Non-pigmented ciliary epithelial cell (primary cell): ENCODE results near the gene SBF2.
A peak's percentile ranks its signal among the peaks of the same experiment; 100 is the strongest.
"Not testable (repeated sequence)": the region's sequence is repeated elsewhere in the genome, so short reads cannot be mapped to it uniquely, and the experiment has no call there.

ENCODE experiments used
- DNase-seq: peaks from one replicate; pipeline ENCODE4 v3.0.0-alpha.2; 2010; ENCODE audit warnings: low read depth

Gene SBF2

DNA sequence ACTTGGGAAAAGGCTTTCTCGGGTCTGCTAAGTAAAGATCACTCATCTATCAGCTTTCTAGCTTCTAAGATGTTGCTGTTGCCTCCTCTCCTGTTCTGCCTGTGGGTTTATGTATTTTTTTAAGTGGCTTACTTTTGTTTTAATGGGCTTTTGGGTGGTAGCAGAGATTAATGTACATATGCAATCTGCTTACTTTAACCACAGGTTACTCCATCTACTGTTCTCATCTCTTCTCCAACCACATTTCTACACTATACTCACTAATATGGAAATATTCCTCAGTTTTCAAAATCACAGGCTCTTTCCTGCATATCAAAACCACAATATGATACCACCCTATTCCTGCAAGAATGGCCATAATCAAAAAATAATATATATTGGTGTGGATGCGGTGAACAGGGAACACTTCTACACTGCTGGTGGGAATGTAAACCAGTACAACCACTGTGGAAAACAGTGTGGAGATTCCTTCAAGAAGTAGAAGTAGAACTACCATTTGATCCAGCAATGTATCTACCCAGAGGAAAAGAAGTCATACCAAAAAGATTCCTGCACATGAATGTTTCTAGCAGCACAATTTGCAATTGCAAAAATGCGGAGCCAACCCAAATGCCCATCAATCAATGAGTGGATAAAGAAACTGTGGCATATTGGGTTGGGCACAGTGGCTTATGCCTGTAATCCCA is 341.4 kb downstream of the SBF2 start:
- DNase-seq, result no peak

DNA sequence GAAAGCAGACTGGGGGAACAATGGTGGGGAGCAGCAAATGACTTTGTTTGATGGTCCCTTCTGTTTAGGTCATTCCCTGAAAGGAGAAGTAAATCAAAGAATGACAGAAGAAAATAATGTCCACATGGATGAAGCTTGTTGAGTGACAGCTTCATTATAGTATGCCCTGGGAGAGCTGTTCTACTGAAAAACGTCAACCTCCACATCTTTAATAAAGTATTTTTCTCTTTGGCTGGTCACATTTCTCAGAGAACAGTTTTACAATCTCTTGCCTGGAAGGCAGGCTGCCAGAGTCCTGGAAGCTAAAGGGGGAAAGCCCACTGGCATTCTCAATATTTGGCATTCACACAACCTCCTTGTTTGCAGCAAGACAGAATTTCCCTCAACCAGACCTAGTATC is 342.2 kb downstream of the SBF2 start:
- no peak for DNase-seq

DNA sequence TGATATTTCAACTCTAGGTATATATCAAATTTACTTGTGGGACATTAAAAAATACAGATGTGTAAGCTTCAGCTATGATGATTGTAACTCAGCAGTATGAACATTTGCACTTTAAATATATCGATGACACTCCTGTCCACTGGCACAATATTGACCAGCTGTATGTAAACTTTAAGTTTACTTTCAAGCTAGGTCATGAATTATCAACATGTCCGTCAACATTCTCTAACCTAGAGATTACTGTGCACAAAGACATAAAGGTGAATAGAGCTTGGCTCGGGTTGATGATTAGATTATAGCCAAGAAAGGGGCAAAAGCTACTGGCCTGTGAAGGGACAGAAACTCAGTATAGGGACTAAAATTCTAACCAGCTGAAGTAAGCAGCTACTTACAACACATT is 343.6 kb downstream of the SBF2 start:
- DNase-seq, result no peak

DNA sequence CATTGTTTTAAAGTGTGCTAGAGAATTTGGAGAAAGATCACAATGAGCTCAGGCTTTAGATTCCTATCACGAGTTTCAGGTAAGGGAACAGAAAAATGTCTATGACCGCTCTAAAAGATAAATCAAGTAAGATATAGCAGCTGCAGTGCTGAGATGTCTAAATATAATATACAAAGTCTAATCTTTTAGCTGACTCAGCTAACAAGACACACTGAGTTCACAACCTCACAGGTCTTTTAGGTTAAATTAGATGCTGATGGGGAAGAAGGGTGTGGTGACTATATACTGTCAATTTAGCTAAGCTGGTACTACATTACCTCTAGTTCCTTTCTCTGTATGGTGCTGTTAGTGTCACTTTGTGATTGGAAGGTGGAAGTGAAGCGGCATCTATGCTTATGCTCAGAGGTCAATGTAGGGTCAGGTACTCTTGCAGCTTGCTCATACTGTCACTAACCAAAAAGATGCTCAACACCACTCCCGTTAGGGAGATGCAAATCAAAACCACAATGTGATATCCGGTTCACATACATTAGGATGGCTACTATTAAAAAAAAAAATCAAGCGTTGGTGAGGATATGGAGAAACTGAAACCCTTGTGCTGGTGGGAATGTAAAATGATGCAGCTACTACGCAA is 346.7 kb downstream of the SBF2 start:
- DNase-seq, result no peak

DNA sequence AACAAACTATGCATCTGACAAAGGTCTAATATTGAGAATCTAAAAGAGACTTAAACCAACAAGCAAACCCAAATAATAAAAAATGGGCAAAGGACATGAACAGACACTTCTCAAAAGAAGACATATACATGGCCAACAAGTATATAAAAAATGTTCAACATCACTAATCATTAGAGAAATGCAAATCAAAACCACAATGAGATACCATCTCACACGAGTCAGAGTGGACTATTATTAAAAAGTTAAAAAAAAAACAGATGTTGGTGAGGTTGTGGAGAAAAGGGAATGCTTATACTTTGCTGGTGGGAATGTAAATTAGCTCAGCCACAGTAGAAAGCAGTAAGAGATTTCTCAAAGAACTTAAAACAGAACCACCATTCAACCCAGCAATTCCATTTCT is 348.3 kb downstream of the SBF2 start:
- DNase-seq, result not testable (repeated sequence)

DNA sequence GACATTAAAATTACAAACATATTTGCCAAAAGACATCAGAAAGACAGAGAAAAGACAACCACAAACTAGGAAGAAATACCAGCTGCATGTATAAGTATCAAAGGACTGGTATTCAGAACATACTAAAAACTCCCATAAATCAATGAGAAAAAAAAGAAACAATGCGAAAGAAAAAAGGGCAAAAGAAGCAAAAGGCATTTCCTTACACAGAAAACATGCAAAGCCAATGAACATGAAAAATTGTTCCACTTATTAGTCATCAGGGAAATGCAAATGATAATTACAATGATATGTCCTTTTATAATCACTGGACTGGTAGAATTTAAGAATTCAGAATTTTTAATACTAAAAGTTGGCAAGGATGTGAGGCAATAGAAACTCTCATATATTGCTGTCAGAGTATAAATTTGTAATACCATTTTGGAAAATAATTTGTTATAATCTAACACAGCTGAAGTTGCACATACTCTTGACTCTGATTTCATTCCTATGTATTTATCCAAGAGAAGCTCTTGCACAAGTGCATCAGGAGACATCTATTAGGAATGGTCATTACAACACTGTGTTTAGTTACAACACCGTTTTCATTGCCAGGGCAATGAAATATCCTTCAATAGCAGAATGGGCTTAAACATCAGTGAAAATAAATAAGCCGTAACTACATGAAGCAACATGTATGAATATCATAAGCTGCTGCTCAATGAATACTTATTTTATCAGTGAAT is 350.5 kb downstream of the SBF2 start:
- peak; percentile 69 for DNase-seq

DNA sequence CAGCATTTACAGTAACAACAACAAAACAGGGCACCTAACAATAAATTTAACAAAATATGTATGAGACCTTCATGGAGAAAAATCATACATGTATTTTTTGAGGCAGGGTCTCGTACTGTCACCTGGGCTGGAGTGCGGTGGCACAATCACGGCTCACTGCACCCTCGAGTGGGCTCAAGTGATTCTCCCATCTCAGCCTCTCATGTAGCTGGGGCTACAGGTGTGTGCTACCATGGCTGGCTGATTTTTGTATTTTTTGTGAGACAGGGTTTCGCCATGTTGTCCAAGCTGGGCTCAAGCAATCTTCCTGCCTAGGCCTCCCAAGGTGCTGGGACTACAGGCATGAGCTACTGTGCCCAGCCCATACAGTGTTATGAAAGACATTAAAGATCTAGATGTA is 352.0 kb downstream of the SBF2 start:
- DNase-seq, result no peak

DNA sequence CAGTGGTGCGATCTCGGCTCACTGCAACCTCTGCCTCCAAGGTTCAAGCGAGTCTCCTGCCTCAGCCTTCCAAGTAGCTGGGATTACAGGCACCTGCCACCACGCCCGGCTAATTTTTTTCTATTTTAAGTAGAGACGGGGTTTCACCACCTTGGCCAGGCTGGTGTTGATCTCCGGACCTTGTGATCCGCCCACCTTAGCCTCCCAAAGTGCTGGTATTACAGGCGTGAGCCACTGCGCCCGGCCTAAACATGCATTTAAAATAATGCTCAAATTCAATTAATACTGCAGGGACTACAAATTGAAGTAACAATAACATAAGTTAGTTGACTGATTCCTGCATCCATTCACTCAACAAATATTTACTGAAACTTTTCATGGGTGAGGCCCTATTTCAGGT is 354.9 kb downstream of the SBF2 start:
- not testable (repeated sequence) for DNase-seq

DNA sequence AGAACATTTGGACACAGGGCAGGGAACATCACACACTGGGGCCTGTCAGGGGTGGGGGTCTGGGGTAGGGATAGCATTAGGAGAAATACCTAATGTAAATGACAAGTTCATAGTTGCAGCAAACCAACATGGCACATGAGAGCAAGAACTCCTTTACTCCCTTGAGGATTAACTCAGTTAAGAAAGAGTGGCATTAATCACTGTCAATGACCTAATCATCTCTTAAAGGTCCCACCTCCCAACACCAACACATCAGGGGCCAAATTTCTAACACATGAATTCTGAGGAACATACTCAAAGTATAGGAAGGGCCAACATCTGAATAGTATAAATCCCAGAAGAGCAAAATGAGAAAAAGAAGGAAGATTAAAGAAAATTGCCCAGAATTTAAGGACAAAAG is 357.3 kb downstream of the SBF2 start:
- no peak for DNase-seq

DNA sequence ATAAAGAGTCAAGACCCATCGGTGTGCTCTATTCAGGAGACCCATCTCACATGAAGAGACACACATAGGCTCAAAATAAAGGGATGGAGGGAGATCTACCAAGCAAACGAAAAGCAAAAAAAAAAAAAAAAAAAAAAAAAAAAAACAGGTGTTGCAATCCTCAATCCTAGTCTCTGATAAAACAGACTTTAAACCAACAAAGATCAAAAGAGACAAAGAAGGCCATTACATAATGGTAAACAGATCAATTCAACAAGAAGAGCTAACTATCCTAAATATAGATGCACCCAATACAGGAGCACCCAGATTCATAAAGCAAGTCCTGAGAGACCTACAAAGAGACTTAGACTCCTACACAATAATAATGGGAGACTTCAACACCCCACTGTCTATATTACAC is 361.2 kb downstream of the SBF2 start:
- DNase-seq, result not testable (repeated sequence)

DNA sequence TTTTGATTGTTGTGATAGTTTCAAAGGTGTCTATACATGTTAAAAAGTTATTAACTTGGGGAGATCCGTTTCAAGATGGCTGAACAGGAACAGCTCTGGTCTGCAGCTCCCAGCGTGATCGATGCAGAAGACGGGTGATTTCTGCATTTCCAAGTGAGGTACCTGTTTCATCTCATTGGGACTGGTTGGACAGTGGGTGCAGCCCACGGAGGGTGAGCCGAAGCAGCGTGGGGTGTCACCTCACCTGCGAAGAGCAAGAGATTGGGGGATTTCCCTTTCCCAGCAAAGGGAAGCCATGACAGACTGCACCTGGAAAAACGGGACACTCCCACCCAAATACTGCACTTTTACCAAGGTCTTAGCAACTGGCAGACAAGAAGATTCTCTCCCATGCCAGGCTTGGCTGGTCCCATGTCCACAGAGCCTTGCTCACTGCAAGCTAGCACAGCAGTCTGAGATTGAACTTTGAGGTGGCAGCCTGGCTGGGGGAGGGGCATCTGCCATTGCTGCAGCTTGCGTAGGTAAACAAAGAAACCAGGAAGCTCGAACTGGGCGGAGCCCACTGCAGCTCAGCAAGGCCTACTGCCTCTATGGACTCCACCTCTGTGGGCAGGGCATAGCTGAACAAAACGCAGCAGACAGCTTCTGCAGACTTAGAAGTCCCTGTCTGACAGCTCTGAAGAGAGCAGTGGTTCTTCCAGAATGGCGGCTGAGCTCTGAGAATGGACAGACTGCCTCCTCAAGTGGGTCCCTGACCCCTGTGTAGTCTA is 363.3 kb downstream of the SBF2 start:
- DNase-seq, result not testable (repeated sequence)

DNA sequence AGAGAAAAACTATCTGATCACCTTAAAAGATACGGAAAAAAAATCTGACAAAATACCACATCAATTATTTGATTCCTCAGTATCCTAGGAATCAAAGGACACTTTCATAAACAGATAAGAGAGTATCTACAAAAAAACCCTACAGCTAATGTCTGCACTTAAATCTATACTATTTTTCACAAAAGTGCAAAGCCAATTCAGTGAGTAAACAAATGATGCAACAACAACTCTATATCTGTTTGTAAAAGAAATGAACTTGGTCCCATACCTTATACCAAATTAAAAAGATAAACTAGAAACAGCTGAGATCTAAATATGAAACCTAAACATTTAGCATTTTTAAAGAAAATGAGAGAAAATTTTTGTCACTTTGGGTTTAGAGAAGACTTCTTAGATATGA is 366.3 kb downstream of the SBF2 start:
- DNase-seq, result no peak

DNA sequence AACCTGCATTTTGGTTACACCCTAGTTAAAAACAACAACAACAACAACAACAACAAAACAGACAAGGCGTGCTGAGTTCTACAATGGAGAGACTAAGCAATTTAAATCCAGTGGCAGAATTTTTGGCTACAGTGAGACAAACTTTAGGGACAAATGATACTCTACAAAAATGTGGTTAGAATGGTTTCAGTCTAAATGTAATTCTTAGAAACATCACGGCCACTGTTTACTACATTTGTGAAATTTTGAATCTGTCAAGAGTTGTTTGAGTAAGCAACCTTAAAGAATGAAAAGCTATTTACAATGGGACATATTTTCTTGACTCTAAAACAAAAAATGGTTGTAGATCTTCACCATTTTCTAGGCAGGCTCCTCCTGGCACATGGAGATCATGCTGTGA is 370.7 kb downstream of the SBF2 start:
- no peak for DNase-seq

DNA sequence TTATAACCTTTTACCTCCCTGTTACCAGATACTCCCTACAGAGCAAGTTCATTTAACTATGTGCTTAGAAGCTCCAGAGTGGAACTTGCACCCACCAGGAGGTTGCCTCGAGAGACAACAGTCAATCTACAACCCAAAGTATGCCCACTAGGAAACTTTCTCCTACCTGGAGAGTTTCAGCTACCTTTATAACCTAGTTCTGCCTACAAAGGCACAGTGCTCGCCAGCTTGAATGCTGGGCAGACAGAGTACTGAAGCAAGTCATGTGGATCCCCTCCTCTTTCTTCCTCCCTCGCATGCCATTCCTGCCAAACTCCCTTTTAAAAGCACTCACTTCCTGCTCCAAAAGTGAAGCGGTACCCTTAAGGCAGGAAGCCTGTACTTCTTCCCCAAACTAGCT is 371.2 kb downstream of the SBF2 start:
- DNase-seq, result no peak

DNA sequence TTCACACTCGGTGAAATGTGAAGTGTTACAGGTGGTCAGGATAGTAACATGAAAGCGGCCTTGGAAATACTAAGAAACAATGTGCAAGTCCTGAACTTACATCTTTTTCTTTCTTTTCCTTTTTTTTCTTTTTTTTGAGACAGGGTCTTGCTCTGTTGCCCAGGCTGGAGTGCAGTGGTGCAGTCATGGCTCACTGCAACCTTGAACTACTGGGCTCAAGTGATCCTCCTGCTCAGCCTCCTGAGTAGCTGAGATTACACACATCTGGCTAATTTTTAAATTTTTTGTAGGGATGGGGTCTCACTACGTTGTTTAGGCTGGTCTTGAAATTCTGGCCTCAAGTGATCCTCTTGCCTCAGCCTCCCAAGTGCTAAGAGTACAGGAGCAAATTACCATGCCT is 377.5 kb downstream of the SBF2 start:
- no peak for DNase-seq

DNA sequence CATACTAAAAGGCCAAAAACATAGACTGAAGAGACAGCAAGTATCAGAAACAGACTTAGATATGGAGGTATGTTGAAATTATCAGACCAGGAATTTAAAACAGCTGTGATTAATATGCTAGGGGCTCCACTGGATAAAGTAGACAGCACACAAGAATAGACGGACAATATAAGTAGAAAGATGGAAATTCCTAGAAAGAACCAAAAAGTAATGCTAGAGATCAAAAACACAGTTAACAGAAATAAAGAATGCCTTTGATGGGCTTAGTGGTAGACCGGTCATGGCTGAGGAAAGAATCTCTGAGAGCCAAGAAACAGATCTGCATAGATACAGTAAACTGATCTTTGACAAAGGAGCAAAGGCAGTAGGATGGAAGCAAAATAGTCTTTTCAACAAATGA is 380.0 kb downstream of the SBF2 start:
- DNase-seq, result no peak

DNA sequence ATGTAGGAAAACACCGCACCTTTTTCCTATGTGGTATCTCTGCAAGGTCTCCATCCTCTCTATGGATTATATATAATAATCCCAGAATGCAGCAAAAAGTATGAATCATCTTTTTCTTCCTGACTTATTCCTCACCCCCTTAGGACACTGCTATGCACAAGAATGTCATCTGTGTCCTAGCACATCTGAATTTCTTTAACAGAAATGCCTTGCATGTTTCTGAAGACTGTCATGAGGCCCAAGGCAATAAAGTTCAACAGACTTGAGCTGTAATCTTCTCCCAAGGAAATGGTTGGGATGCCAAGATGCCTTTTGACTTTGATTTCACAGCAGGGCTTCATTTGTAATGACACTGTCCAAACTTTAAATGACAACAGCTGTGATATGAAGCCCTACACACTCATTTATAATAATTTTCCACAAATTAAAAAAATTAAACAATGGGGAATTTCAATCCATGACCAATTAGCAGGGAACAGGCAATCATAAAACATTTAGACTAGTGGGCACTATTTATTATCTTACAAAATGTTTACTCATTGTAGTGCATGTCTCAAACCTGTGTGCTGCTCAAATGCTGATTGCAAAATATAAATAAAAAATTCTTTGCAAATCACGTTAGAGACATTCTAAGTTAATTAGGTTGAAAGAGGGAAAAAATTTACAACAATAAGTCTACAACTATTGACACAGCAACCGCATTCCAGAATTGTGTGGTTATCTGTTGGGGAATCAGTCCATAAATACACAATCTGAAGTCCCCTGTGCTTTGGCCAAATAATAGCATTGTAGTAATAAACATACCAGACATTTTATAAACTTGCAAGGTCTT is 387.8 kb downstream of the SBF2 start:
- peak; percentile 97 for DNase-seq

DNA sequence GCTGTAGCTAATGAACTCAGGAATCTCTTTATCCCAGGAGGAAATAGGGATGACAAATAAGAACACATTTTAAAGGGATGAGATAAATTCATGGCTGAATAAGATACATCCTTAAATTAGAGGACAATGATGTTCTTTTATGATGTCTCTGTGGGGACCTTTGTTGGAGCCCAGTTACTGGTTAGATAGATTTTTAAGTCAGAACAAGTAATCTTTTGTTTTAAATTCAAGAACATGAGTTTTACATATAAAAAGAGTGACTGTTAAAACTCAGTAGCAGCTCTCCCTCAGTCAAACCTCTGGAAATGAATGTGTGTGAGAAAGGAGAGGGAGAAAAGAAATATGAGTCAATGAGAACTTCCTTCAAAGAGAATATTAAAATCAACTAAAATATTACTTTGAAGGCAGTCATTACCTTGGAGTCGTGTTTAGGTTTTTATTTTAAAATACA is 388.5 kb downstream of the SBF2 start:
- DNase-seq, result no peak

DNA sequence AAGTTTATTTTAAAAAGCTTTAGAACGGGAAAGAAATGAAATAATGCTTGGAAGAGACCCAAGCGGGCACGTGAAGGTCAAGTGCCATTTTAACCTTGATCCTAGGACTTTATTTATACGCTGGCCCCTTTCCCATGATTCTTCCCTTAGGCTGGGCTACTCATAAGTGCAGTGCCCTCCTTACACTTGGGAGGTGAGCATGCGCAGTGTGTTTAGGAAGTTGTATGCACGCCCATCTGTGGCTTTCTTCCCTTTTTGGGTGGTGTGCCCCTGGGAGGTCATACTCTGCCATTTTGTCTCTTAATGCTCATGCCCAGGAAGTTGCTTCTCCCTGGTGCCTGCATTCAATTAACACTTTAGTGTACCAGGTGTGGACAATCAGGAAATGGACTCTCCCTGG is 390.4 kb downstream of the SBF2 start:
- no peak for DNase-seq

DNA sequence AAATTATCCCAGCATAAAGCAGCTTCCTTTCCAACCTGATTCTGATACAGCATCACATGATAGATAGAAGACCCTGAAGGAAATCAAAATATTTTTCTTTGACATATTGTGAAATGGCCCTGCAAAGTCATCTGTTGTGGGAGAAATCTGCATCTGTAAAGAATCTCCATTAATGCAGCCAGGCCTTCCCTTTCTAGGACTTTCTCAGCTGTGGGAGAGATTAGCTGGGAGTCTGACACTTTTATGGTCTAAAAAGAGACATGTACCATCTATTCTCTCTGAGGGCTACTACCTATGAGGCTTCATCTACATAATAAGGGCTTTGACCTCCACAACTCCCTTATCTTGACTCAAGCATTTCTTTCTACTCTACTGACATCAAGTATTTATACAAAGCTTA is 392.1 kb downstream of the SBF2 start:
- no peak for DNase-seq

DNA sequence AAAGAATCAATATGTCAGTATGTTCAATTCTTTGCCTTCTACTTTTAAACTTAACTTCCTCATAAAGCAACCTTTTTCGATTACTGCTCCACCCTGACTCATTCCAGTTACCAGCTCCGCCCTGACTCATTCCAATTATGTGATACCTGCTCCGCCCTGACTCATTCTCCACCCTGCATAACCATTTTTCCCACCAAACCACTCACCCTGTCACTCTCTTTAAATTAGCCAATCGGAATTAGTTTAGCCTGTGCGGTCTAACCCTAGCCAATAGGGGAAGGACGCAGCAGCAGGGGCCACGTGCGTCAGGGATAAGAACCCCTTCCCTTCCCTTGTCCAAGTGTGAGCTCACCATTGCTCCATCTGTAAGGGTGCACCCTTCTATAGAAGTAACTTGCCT is 393.8 kb downstream of the SBF2 start:
- DNase-seq, result peak; percentile 81

DNA sequence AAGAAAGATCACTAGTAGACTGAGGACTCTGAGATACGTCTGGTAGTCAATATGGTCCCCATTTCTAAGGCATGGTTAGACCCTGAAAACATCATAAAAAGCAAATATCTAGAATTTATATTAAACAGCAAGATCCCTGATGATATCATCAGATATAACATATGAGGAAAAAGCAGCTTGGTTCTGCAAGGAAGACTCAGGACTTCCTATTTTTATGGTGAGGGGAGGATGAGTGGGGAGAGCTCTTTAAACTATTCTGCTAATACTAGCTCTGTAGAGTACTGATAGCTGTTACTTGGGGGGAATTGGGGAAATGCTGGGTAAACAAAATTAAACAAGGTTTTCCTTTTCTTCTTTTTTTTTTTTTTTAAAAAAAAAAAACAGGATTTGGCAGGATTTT is 394.3 kb downstream of the SBF2 start:
- no peak for DNase-seq
